GM21381 (cell line): ENCODE results near the gene BOLA3.
"Not testable (repeated sequence)": the region's sequence is repeated elsewhere in the genome, so short reads cannot be mapped to it uniquely, and the experiment has no call there.

Experiments
- ATAC-seq: cut with Tn5 transposase; IDR thresholded peaks from one replicate; pipeline ENCODE4 v1.9.1; 2021; ENCODE audit warnings: mild to moderate bottlenecking, moderate library complexity; ENCODE audit not compliant: unreplicated experiment

The BOLA3 gene

DNA sequence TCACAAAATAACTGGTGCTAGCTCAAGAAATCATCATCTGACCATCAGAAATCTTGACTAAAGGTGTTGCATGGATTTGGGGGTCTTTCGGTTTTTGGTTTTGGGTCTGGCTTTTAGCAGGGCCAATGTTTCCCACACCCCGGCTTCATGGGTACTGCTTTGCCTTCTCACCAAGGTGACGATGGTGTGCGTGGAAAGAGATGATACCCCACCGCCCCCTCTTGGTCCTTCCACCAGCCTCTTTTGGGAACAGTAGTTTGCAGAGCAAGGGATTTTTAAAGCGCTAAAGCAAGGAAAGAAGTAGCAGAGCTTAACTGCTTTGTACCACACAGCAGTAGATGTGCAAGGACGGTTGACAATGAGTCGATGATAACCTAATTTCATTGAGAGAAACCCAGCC is 42.3 kb downstream of the BOLA3 start:
- no peak for ATAC-seq

DNA sequence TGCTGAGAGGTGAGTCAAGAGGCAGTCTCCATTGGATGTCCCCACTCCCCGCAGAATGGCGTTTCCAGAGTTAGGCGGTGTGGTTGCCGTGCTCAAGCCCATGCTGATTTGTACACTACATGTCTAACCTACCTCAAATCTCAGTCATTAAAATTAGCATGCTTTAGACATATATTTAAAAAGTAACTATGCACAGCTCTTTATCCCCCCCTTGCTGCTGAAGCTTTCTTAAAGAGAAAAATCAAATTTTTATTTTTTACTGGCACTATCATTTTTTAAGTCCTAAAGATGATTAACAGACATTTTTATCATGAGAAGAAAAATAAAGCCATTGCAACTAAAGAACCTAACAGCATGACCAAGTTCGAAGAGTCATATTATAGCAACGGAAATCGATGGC is 42.9 kb downstream of the BOLA3 start:
- no peak for ATAC-seq

DNA sequence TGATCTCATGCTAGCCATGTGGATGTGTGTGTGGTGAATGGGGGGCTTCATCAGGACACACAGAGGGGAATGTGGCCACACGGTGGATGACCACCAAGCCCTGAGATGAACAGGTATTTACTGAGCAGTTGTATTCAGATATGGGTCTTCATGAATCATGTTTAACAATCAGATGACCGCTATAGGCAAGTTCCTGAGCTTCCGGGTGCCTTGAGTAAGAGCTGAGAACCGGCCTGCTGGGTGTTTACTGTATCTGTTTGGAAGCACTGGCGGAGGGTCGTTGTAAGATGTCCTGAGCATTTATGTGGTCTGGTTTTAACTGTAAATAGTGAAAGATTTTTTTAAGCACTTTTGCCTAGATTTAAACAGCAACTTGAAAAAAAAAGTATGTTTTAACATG is 43.9 kb downstream of the BOLA3 start:
- ATAC-seq: no peak

DNA sequence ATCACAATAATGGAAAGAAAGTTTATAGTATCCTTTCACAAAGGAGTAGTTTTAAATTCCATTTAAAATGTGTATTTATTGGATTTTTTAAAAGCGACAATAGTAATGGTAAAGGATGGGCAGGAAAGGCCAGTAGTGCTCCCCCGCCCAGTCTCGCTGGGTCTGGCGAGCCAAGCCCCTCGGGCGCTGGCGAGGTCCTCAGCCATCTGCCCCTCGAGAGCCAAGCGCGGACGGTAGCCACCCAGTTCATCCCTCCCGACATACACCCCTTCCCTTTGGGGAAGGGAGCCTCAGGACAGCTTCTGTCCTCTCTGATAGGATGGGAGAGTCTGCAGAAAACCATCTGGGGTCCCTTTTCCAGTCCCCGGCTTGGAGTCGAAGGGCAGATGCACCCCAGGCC is 45.2 kb downstream of the BOLA3 start:
- ATAC-seq: no peak

DNA sequence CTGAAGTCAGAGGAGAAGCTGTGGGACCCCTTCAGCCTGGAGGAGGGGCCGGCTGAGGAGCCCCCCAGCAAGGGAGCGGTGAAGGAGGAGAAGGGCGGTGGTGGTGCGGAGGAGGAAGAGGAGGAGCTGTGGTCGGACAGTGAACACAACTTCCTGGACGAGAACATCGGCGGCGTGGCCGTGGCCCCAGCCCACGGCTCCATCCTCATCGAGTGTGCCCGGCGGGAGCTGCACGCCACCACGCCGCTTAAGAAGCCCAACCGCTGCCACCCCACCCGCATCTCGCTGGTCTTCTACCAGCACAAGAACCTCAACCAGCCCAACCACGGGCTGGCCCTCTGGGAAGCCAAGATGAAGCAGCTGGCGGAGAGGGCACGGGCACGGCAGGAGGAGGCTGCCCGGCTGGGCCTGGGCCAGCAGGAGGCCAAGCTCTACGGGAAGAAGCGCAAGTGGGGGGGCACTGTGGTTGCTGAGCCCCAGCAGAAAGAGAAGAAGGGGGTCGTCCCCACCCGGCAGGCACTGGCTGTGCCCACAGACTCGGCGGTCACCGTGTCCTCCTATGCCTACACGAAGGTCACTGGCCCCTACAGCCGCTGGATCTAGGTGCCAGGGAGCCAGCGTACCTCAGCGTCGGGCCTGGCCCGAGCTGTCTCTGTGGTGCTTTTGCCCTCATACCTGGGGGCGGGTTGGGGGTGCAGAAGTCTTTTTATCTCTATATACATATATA is 46.0 kb downstream of the BOLA3 start:
- no peak for ATAC-seq

DNA sequence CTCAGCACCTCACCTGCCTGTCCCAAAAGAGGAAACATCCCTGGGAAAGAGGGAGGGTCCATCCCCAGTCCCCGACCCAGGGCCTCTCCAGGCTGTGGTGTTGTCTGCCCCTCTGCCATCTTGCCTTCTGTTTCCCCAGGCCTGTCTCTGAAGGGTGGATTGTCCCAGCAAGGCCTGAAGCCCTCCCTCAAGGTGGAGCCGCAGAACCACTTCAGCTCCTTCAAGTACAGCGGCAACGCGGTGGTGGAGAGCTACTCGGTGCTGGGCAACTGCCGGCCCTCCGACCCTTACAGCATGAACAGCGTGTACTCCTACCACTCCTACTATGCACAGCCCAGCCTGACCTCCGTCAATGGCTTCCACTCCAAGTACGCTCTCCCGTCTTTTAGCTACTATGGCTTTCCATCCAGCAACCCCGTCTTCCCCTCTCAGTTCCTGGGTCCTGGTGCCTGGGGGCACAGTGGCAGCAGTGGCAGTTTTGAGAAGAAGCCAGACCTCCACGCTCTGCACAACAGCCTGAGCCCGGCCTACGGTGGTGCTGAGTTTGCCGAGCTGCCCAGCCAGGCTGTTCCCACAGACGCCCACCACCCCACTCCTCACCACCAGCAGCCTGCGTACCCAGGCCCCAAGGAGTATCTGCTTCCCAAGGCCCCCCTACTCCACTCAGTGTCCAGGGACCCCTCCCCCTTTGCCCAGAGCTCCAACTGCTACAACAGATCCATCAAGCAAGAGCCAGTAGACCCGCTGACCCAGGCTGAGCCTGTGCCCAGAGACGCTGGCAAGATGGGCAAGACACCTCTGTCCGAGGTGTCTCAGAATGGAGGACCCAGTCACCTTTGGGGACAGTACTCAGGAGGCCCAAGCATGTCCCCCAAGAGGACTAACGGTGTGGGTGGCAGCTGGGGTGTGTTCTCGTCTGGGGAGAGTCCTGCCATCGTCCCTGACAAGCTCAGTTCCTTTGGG is 47.2 kb downstream of the BOLA3 start:
- no peak for ATAC-seq

DNA sequence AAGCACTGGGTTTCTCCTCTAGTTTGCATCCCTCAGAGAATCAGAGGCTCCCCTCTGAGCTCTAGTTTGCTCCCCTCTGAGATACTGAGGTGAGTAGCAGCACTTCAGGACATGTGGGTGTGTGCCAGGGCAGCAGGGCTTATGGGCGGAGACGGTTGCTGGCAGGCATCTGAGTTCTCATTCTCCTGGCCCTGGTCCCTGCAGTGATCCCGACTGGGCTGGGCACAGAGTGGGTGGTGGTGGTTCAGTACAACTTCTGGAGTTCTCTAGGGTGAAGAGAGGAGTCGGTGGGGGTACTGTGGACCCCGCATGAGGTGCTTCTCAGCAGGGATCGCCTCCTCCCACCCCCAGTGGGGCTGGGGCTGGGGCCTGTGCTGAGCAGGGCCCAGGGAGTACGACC is 47.9 kb downstream of the BOLA3 start:
- no peak for ATAC-seq

DNA sequence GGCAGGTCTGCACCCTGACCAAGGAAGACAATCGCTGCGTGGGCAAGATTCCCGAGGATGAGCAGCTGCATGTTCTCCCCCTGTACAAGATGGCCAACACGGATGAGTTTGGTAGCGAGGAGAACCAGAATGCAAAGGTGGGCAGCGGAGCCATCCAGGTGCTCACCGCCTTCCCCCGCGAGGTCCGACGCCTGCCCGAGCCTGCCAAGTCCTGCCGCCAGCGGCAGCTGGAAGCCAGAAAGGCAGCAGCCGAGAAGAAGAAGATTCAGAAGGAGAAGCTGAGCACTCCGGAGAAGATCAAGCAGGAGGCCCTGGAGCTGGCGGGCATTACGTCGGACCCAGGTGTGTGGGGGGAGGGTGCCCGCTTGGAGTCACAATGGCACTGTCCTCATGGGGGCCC is 48.4 kb downstream of the BOLA3 start:
- ATAC-seq: no peak

DNA sequence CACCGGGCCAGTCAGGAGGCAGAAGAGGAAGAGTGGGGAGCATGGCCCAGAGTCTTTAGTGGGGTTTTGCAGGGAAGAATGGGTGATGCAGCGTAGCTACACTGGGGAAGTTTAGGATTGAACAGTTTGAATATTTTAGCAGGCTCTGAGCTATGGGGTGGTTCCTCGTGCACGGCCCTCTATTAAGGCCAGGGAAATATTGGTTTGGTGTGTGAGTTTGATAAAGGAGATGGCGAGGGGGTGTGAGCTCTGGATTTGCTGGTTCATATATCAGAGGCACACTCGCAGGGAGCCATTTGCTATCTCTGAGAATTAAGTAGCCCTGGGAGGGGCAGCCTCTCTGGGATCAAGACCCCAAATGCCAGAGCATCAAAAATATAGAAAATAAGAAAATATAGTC is 50.1 kb downstream of the BOLA3 start:
- ATAC-seq: no peak

DNA sequence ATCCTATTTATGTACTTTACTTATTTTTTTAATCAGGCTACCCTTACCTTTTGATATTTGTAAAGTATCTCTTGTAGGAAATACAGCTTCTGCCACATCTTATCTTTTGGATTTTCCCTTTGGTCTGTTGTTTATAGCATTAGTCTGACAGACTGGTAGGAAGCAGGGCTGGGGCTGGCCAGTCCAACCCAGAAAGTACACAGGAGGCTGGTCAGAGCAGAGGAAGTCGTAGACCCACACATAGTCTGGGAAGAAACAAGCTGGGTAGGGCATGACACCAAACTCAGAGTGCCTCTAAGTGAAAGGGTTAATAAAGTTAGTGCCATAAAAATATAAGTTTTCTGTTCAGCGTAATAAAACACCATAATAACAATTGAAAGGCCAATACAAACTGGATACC is 51.7 kb downstream of the BOLA3 start:
- ATAC-seq: no peak

DNA sequence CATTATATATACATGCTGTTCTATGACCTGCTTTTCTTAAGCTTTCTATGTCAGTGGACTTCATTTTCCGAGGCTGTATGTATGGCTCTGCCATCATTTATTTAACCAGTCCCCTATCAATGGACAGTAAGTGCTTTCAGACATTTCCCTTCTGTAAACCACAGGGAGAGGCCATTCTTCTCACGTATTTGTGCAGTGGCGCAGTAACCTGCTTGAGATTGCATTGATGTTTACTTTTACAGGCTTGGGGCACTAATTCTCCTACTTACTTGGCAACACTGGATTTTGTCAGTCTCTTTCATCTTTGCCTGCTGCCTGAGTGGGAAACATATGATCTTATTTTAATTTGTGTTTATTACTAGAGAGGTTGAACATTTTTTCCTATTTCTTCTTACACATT is 52.1 kb downstream of the BOLA3 start:
- ATAC-seq: no peak

DNA sequence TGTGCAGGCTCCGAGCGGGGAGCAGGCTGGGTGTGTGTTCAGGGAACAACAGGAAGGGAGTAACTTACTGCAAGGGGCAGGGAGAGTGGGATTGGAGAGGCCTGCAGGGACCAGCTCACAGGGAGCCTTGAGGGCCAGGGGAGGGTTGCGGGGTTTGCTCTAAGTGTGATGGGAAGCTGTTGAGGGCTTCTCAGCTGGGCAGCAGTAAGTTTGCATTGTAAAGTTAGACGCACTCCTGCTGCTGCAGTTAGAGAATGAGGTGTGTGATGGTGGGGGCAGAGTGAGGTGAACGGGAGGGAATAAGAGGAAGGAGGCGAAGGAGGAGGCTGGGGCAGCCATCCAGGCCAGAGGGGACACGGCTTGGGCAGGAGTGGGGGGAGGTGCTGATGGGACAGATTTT is 53.4 kb downstream of the BOLA3 start:
- no peak for ATAC-seq

DNA sequence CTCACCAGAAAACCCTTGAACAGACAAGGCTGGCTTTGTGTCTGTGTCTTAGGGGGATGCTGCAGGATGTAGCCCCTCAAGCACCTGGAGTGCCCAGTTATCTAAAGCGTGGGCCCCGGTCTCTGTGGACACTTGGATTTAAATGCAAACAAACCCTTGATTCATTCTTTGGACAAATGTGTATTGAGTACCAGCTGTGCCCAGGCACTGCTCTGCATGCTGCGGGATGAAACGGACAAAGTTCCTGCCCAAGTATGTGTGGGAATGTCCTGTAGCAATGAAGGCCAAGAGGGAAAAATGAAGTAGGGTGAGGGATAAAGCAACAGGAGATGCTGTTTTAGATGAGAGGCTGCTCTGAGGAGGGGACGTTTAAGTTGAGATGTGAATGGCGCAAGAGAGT is 53.9 kb downstream of the BOLA3 start:
- ATAC-seq: no peak

DNA sequence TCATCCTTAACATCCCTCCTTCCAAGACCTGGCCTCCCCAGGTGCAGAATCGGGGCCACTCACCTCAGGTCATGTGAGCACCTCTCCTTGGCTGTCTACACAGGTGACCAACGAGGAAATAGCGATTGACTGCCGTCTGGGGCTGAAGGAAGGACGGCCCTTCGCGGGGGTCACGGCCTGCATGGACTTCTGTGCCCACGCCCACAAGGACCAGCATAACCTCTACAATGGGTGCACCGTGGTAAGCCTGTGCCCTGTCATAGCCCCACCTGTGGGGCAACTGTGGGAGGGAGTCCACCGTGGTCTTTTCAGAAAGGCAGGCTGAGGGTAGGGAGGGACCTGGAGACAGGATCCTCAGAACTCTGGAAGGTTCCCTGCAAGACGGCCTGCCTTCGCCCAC is 54.3 kb downstream of the BOLA3 start:
- no peak for ATAC-seq

DNA sequence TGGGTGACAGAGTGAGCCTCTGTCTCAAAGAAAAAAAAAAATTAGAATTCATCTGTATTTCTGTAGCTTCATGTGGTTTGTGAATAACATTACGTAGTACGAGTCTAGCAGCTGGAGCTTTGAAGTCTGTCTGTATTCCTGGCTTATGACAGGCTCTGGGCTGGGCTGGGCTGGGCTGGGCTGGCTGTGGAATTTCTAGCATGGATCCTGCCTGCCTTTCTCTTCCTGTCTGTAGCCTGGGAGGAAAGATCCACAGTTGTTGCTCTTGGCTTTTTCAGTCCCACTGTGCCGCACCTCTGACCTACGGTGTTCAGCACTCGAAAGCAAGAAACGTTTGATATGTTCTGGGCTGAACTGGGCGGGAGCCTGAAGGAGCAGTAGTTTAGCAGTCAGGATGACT is 55.4 kb downstream of the BOLA3 start:
- ATAC-seq: no peak

DNA sequence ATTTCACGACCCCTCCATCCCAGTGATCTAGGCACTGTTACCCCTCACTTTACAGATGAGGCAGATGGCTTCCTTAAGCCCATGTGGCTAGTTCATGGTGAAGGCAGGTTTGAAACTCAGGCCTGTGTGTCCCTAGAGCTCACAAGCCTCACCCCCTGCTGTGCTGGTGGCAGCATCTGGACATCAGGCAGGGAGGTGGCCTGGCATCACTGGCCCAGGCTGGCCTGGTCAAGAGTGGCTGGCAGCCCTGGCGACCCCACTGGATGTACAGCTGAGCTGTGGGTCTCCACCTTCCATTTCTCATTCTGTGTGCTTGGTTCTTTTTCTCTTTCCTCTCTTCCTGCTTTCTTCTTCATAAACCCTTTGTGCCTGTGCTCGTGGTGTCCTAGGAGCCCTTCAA is 56.3 kb downstream of the BOLA3 start:
- ATAC-seq: no peak

DNA sequence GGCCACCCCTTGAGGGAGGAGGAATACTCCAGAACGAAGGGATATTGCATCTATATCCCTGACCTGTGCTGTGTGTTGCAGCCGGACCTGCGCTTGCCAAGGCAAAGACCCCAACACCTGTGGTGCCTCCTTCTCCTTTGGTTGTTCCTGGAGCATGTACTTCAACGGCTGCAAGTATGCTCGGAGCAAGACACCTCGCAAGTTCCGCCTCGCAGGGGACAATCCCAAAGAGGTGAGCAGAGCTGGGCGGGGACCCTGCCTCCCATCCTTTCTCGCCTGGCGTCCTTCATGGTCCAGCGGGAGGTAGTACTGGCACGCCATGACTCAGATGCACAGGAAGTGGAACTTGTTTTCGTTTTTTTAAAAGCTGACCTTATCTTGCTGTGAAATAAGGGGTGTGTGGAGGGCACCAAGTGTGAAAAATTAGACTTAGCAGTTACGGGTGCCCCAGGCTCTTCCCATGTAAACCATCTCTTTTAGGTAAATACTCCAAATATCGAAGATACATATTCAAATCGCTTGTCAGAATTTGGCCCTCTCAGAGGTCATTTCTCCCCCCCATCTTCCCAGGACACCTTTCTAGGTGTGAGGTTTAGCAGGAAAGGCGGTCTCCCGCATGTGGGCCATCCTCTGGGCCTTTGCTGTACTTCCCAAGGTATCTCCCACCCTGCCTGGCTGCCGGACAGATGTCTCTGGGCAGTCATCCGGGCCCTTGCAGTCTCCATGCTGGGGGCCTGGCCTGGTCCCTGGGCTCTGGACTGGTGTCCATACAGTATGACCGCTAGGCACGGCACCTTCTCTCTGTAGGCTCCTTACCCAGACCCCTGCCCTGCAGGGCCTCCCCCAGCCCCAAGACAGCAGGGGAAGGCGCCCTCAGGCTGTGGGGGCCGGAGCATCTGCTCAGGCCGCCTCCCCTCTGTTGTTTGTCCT is 57.6 kb downstream of the BOLA3 start:
- no peak for ATAC-seq

DNA sequence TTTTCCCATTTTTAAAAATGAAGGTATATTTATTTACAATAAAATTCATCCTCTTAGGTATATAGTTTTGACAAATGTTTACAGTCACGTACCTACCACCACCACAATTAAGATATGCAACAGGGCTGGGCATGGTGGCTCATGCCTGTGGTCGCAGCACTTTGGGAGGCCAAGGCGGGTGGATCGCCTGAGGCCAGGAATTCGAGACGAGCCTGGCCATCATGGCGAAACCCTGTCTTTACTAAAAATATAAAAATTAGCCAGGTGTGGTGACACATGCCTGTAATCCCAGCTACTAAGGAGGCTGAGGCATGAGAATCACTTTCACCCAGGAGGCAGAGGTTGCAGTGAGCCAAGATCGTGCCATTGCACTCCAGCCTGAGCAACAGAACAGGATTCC is 59.0 kb downstream of the BOLA3 start:
- not testable (repeated sequence) for ATAC-seq

DNA sequence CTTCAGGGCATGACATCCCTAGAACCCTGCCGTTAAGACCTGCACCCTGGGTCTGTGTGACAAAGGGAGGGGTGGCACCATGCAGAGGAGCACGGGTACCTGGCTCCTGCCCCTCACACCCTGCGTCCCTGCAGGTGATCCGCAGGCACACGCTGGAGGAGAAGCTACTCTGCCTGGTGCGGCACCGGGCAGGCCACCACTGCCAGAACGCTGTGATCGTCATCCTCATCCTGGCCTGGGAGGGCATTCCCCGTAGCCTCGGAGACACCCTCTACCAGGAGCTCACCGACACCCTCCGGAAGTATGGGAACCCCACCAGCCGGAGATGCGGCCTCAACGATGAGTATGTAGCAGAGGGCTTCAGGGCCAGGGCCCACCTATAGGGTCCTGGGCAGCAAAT is 60.0 kb downstream of the BOLA3 start:
- ATAC-seq: no peak

DNA sequence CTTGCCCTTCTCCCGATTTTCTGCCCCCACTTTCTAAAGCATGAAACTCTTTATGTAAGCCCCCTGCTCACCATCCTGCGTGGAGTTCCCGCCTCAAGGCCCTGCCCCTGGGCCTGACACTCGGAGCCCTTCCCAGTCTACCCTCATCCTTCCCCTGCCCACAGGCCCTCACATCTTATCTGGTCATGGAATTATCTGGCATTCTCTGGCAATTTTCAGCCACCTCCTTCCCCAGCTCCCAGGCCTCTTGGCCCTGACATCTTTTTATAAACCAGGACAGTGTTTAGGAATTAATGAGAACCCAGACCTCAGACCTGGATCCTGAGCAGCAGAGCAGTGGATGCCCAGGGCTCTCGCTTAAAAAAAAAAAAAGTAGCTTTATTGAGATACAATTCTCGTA is 61.7 kb downstream of the BOLA3 start:
- ATAC-seq: no peak
